RWPE1 (cell line): ENCODE data around the gene CDC45.

Experiments used
- CTCF ChIA-PET: fragments of 350-600 bp; sonication (Branson Sonifier 250); formaldehyde crosslinking; extraction: SDS; loops from one replicate; lab custom pipeline; 2021; lab: Yijun Ruan, JAX
- POLR2A ChIA-PET: fragments of 400-600 bp; formaldehyde crosslinking; extraction: SDS; loops from one replicate; lab custom pipeline; 2020; ENCODE audit warnings: antibody characterized with exemption; ENCODE audit not compliant: low non-redundant PET; lab: Yijun Ruan, JAX
- DNase-seq: peaks from one replicate; pipeline ENCODE4 v3.0.0; 2012; ENCODE audit warnings: low spot score
- H3K27ac ChIP-seq: fragments of 450-650 bp; 2 replicates; pipeline ENCODE4 v1.5.1; 2017
- TF ChIP-seq, protein P1 (sequence below): fragments of 450-650 bp; conservative IDR thresholded peaks from 2 replicates; pipeline ENCODE4 v1.5.1; 2017; ENCODE audit warnings: low read depth, mild to moderate bottlenecking

Gene CDC45

GRCh38 chr22:19498866-19499190 lies 19.1 kb downstream of the CDC45 start:
- TF ChIP-seq, protein P1, sequence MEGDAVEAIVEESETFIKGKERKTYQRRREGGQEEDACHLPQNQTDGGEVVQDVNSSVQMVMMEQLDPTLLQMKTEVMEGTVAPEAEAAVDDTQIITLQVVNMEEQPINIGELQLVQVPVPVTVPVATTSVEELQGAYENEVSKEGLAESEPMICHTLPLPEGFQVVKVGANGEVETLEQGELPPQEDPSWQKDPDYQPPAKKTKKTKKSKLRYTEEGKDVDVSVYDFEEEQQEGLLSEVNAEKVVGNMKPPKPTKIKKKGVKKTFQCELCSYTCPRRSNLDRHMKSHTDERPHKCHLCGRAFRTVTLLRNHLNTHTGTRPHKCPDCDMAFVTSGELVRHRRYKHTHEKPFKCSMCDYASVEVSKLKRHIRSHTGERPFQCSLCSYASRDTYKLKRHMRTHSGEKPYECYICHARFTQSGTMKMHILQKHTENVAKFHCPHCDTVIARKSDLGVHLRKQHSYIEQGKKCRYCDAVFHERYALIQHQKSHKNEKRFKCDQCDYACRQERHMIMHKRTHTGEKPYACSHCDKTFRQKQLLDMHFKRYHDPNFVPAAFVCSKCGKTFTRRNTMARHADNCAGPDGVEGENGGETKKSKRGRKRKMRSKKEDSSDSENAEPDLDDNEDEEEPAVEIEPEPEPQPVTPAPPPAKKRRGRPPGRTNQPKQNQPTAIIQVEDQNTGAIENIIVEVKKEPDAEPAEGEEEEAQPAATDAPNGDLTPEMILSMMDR, result no peak
- ChIA-PET POLR2A (no interaction called here), CTCF (interaction anchor here (1.3 kb wide), 1 partner anchor 131 kb away, joined by 4 read pairs; no protein-coding TSS in a partner anchor)
- DNase-seq, result no peak
- H3K27ac ChIP-seq, result no peak overlapping the region

DNA sequence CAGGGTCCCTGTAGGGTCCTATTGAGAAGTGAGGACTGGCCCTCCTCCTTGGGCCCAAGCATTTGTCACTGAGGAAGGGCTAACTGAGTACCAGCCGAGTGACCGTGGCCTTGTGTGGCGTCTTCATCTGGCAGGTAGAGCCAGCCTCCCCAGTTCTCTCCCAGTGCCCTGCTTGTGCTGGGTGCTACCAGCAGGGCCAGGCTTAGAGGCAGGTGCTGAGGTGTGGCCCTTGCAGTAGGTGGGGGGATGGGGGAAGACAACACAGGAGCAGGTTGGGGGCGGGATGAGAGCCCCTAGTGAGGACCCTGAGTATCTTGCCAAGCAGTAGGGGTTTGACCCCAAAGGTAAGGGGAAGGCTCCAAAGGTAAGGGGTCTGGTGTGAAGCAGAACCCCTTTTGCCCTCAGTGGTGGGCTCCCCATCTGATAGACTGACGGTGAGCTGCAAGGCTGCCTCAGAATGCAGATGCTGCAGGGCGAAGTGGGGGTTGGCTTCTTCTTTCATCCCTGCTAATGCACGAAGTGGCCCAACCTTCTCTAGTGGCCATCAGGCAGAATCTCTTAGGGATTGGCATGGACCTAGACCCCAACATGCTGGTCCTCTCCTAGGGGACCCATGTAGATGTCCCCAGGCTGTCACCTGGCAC lies 19.6 kb downstream of the CDC45 start:
- CTCF ChIA-PET, result no interaction called here
- POLR2A ChIA-PET, result no interaction called here
- no peak for DNase-seq

GRCh38 chr22:19499880-19500242 lies 20.1 kb downstream of the CDC45 start:
- TF ChIP-seq, protein P1, result no peak
- CTCF ChIA-PET, result no interaction called here
- no peak for DNase-seq
- H3K27ac ChIP-seq, result no peak overlapping the region
- POLR2A ChIA-PET, result no interaction called here

More for the DNA sequence above, 19.6 kb downstream of the CDC45 start:
- TF ChIP-seq, protein P1, result no peak
- no peak overlapping the region for H3K27ac ChIP-seq

- DNase-seq, result no peak
- CTCF ChIA-PET, result interaction anchor here (0.6 to 0.7 kb wide), 3 partner anchors 9 to 47 kb away, joined by 3 to 4 read pairs (median 4); no protein-coding TSS in a partner anchor
- TF ChIP-seq, protein P1, result no peak
- no peak overlapping the region for H3K27ac ChIP-seq
- POLR2A ChIA-PET, result no interaction called here
These were observed 22.3 kb downstream of the CDC45 start for GRCh38 chr22:19501897-19502447.

DNA sequence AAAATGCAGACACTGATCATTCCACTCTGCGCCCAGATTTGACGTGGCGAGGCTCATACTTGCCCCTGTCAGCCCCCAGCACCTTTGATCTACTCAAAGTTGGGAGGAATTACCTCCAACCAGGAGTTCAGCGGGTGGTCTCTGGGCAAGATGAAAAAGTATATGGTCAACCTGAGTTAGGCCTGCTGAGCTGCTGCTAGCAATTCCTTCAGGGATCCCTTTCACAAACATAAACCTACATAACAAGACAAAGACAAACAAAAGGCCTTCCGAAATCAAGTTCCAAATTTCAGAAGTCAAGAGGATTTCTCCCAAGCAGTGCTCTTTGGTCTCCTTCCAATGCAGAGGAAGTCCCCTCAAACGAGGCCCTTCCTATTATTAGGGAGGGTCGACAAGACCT lies 23.6 kb downstream of the CDC45 start:
- H3K27ac ChIP-seq, result no peak overlapping the region
- POLR2A ChIA-PET, result no interaction called here
- DNase-seq, result no peak
- CTCF ChIA-PET, result no interaction called here
- TF ChIP-seq, protein P1, result no peak

GRCh38 chr22:19503869-19504268 lies 24.1 kb downstream of the CDC45 start:
- DNase-seq, result no peak
- TF ChIP-seq, protein P1, result no peak
- ChIA-PET POLR2A (no interaction called here), CTCF (no interaction called here)
- H3K27ac ChIP-seq, result no peak overlapping the region
